Subcutaneous adipose tissue (tissue), 4 donors: ENCODE results near the gene ABCG5. TPM values are rescaled to one million over a fixed set of nuclear protein-coding genes. Genes with fewer than 3 reads are reported as not detected.

Experiments used
- CTCF ChIP-seq: fragments of 450-650 bp; IDR thresholded peaks from one replicate; pipeline ENCODE4 v1.5.1; 2016; ENCODE audit warnings: low read depth, mild to moderate bottlenecking, control low read depth, antibody characterized with exemption, moderate library complexity
- total RNA-seq, 4 donors: library from RNA; depleted of rRNA; stranded (reverse); fragments of >200 nt; gene quantifications; one replicate each; pipeline ENCODE4 v1.1.0, GENCODE V29; 2016

The ABCG5 gene
- total RNA-seq, 4 donors from 2014 or later: not detected

DNA sequence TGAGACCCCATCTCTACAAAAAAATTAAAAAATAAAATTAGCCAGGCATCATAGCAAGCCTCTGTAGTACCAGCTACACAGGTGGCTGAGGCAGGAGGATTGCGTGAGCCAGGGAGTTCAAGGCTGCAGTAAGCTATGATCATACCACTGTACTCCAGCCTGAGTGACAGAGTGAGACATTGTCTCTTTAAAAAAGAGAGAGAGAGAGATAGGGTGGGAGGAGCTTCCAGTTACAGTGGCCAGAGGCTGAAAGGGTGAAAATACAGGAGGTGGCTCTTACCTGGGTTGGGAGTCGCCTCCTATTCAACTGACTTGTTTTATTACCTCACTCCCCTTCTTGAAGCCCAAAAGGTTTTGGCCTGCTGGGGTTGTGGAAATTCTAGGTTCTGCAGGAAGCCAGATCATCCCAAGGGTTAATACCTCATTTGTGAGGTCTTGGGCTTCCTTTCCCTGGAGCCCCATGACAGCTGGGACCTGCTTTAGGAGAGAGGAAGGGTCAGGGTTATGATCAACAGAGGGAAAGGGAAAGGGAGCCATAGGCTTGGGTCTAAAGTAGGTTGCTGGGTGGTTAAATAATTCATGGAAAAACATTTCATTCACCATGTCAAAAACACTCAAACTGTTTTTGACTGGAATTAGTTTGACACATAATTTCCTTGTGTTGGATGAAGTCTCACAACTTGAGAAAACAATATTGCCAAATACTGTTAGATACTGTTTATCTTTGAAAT lies 47.4 kb downstream of the ABCG5 start:
- no peak for TF ChIP-seq CTCF

- TF ChIP-seq CTCF: no peak
These were observed 48.5 kb downstream of the ABCG5 start for GRCh38 chr2:43790147-43790546.

- TF ChIP-seq CTCF: no peak
These were observed 50.0 kb downstream of the ABCG5 start for GRCh38 chr2:43788646-43789045.

DNA sequence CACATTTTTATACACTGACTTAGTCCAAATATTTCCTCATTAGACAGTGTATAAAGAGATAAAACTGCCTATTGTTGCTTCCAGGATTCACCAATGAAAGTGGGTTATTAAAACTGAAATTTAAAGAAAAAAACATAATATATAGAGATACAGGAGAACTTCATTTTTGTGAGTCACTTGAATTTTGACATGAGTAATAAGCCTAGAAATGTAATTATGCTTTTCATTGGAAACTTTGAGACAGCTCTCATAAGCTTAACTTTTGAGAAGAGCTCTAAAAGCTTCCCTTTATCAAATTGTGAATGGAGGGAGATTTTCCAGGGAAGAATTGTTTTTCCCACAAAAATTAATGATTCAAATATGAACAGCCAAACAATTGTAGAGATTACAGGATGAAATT lies 50.7 kb downstream of the ABCG5 start:
- TF ChIP-seq CTCF: no peak

- no peak for TF ChIP-seq CTCF
These were observed 60.4 kb downstream of the ABCG5 start for GRCh38 chr2:43778233-43778632.

- no peak for TF ChIP-seq CTCF
These were observed 61.2 kb downstream of the ABCG5 start for GRCh38 chr2:43777306-43777926.

GRCh38 chr2:43776324-43776723 lies 62.3 kb downstream of the ABCG5 start:
- TF ChIP-seq CTCF: no peak
